H1 (cell line): Measurements from ENCODE around the gene FAM193A.
"Not testable (repeated sequence)": the region's sequence is repeated elsewhere in the genome, so short reads cannot be mapped to it uniquely, and the experiment has no call there.

Experiments
- CTCF ChIP-seq, 3 experiments: IDR thresholded peaks; 1 replicate in 2 of 3; 2 replicates in 1 of 3; pipeline versions ENCODE4 v1.5.1 to v1.6.1; 2011; ENCODE audit warnings: low read length in 3 of 3, mild to moderate bottlenecking in 3 of 3, inconsistent platforms in 2 of 3, low read depth in 1 of 3, moderate library complexity in 1 of 3; ENCODE audit not compliant: insufficient read depth in 1 of 3; ENCODE audit errors: control extremely low read depth in 1 of 3
- POLR2A ChIP-seq, 2 experiments: IDR thresholded peaks; 1 replicate in 1 of 2; 2 replicates in 1 of 2; pipeline ENCODE4 v1.6.1; 2011; ENCODE audit warnings: low read depth in 2 of 2, low read length in 2 of 2, mild to moderate bottlenecking in 2 of 2; ENCODE audit errors: control extremely low read depth in 1 of 2
- RFX5 ChIP-seq: IDR thresholded peaks from 2 replicates; pipeline ENCODE4 v1.6.1; 2011; ENCODE audit warnings: low read depth, low read length, improper control_type of control experiment, borderline replicate concordance
- RNF2 ChIP-seq: fragments of 200-900, 300-1000 bp; sonication (generic); IDR thresholded peaks from 2 replicates; pipeline ENCODE4 v1.7.1; 2016; ENCODE audit warnings: borderline replicate concordance, low read depth, mild to moderate bottlenecking, antibody characterized with exemption, low read length; ENCODE audit not compliant: poor library complexity, severe bottlenecking; ENCODE audit errors: missing control alignments
- SRF ChIP-seq: IDR thresholded peaks from 2 replicates; pipeline ENCODE4 v1.6.1; 2011; ENCODE audit warnings: mild to moderate bottlenecking, low read depth, low read length, moderate library complexity
- TF ChIP-seq, protein P1 (sequence below): IDR thresholded peaks from 2 replicates; pipeline ENCODE4 v1.6.1; 2012; ENCODE audit warnings: inconsistent platforms

DNA sequence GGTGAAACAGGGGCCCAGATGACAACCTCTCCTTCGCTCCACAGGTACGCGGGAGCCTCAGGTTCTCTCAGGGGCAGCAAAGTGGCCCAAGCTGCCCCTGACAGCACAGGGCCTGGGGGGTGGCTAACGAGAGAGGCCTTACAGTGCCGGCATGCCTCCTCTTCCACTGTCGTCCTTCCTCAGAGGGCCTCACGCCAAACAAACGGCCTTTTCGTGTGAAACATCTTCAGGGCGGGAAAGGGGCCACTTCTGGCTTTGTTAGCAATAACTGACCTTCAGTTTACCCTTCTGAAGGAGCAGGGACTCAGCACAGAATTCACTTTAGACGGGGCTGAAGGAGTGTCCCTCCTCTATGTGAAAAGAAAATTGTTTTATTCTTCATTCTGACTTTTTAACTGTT is 21.5 kb upstream of the FAM193A start:
- TF ChIP-seq CTCF (IDR thresholded peaks at IDR 0.05; ENCODE audit: control extremely low read depth in 1 of 3, insufficient read depth in 1 of 3, low read depth in 1 of 3, low read length in 3 of 3); POLR2A (IDR thresholded peaks at IDR 0.05; ENCODE audit: control extremely low read depth in 1 of 2, low read depth in 2 of 2, low read length in 2 of 2); SRF; RNF2; RFX5: not testable (repeated sequence)
- TF ChIP-seq, protein P1, sequence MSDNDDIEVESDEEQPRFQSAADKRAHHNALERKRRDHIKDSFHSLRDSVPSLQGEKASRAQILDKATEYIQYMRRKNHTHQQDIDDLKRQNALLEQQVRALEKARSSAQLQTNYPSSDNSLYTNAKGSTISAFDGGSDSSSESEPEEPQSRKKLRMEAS = not testable (repeated sequence)
